Fibroblast of pulmonary artery (primary cell): ENCODE measurements around the gene KCTD17.

Experiments used
- DNase-seq: peaks from one replicate; pipeline ENCODE4 v3.0.0-alpha.2; 2010; ENCODE audit warnings: low read depth
- H3K4me3 ChIP-seq: replicated peaks from 2 replicates; pipeline ENCODE4 v1.5.1; 2011; ENCODE audit warnings: low read depth, mild to moderate bottlenecking, control low read depth, low read length, moderate library complexity
- CTCF ChIP-seq: IDR thresholded peaks from 2 replicates; pipeline ENCODE4 v1.5.1; 2011; ENCODE audit warnings: mild to moderate bottlenecking, control low read depth, low read length, inconsistent platforms; ENCODE audit errors: missing control alignments

Gene KCTD17

DNA sequence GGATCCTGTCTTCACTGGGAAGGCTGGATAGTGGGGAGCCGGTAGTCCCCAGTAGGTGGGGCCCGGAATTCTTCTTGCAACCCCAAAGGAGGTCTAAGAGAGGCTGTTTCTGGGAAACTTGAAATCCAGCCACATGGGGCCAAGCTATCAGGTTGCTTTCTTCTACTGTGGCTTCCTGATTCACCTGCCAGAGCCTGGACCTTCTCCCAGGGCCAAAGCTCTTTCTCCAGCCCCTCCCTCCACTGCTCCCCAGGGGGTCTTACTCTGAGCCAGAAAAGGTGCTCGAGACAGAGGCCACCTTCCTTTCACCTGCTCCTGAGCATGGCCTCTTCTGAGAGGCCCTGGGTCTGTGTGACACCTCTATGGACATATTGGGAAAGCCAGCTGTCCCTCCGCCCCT lies 41.4 kb upstream of the KCTD17 start:
- no peak overlapping the region for H3K4me3 ChIP-seq
- no peak for TF ChIP-seq CTCF
- no peak for DNase-seq

- no peak for TF ChIP-seq CTCF
- no peak for DNase-seq
- no peak overlapping the region for H3K4me3 ChIP-seq
Observed at GRCh38 chr22:37010976-37011375, 40.6 kb upstream of the KCTD17 start.

GRCh38 chr22:37011472-37011871 lies 40.1 kb upstream of the KCTD17 start:
- no peak for DNase-seq
- H3K4me3 ChIP-seq: no peak overlapping the region
- no peak for TF ChIP-seq CTCF

- no peak for TF ChIP-seq CTCF
- H3K4me3 ChIP-seq: no peak overlapping the region
- no peak for DNase-seq
Observed at GRCh38 chr22:37012262-37012904, 39.2 kb upstream of the KCTD17 start.

DNA sequence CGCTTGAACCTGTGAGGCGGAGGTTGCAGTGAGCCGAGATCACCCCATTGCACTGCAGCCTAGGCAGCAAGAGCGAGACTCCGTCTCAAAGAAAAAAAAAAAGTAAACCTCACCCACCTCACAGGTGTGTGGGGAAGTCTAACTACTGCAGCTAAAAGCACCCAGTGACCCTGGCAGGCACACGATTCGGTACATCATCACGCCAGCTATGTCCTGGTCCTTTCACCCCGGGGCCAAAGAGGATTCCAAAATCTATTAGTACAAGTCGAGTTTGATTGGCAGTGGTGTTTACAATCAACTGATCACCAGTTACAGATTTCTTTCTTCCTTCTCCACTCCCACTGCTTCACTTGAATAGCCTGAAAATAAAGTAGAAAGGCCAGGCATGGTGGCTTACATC lies 38.6 kb upstream of the KCTD17 start:
- no peak overlapping the region for H3K4me3 ChIP-seq
- TF ChIP-seq CTCF: no peak
- no peak for DNase-seq

- TF ChIP-seq CTCF: no peak
- no peak overlapping the region for H3K4me3 ChIP-seq
- no peak for DNase-seq
Observed at GRCh38 chr22:37014415-37014806, 37.1 kb upstream of the KCTD17 start.

- no peak for DNase-seq
- no peak for TF ChIP-seq CTCF
- H3K4me3 ChIP-seq: no peak overlapping the region
Observed at GRCh38 chr22:37014835-37015586, 36.5 kb upstream of the KCTD17 start.
